Measurements from ENCODE around the gene ANKRD16. TPM values are rescaled to one million over a fixed set of nuclear protein-coding genes. Genes with fewer than 3 reads are reported as not detected.

ANKRD16 gene
- total RNA-seq (2022): 9.9 and 10.6 TPM in 2 replicates
- percentile 56 among the genes with signal in this experiment for Bru-seq, nascent RNA
- BruChase-seq, experiment 1, labeled RNA remaining after a 6-hour chase: percentile 50 among the genes with signal in this experiment
- percentile 65 among the genes with signal in this experiment for BruChase-seq, experiment 2, labeled RNA remaining after a 2-hour chase
- long read RNA-seq, transcript ANKRD16-201 (6 exons, 1,567 nt): minor isoform, 7 of 33 reads
- long read RNA-seq, transcript ANKRD16-202 (7 exons, 1,646 nt): major isoform, 21 of 33 reads
- long read RNA-seq, partial matches to known transcripts: 0 of 33 reads
- long read RNA-seq, other reads (novel, unspliced or antisense): 5 of 33 reads

DNA sequence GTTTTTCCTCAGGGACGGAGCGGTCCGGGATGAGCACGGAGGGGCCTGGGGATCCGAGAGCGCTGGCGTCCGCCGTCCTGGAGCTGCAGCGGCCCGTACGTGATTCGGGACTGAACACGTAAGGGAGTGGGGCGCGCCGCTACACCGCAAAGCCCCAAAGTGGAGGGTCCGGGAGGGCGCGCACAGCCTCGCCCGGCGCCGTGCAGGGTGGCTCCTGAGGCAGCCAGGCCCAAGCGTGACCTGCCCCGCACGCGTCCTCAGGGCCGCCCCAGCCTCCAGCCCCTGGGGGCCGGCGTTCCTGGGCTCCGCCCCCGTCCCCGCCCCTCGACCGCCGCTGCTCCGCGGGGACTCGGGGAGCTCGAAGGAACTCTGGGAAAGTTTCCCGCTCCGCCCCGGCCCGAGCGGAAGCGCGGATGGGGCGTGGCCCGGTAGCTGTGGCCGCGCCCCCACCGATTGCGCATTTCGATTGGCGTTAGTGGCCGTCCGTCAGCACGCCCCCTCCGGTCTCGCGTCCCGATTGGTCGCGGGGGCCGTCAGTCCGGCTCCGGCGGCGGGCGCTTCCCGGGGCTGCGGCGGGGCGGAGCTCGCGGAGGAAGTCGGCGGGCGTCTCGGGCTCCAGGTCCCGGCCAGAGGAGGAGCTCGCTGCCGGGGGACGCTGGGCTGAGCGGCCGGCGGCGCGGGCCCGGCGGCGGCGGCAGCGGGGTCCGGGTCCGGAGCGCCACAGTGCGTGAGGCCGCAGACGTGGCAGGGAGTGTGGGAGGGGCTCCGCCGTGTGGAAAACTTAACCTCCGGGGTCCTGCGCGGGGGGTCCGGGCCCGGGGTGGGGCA, at the start of gene ANKRD16, which contains the start of gene FBH1:
Gene ANKRD16, minus strand, starts transcription at position 270 of the 828 bp plus-strand sequence. CDS start 539 bp downstream, outside the sequence.
Gene FBH1, plus strand, starts transcription at position 620 of the 828 bp plus-strand sequence. Its CDS starts 103 bp downstream, at position 723.
- Mint-ChIP-seq H3K27me3 (ENCODE audit: insufficient read depth, unreplicated experiment) (no peaks in the 10 kb centered on the region), H3K4me1 (ENCODE audit: insufficient read depth, unreplicated experiment) (peaks cover 35% of the 10 kb centered on the region), H3K27ac (ENCODE audit: low read depth, unreplicated experiment) (peak within 1 kb of the TSS; percentile 49), H3K9me3 (ENCODE audit: unreplicated experiment) (no peaks in the 10 kb centered on the region), H3K36me3 (ENCODE audit: insufficient read depth, unreplicated experiment) (peaks cover 40% of the 10 kb centered on the region), H3K4me3 (ENCODE audit: unreplicated experiment) (peak within 1 kb of the TSS; percentile 80)
- ChIA-PET CTCF (interaction anchor here (0.8 to 3.9 kb wide), 2 partner anchors 87 to 447 kb away, joined by 3 to 16 read pairs; partner anchors contain the start of gene IL15RA), POLR2A (interaction anchor here (0.6 to 6.6 kb wide), 40 partner anchors 9 to 864 kb away, joined by 3 to 118 read pairs (median 4); partner anchors contain the start of genes GDI2, IL15RA and TASOR2)
- TF ChIP-seq, protein P1, sequence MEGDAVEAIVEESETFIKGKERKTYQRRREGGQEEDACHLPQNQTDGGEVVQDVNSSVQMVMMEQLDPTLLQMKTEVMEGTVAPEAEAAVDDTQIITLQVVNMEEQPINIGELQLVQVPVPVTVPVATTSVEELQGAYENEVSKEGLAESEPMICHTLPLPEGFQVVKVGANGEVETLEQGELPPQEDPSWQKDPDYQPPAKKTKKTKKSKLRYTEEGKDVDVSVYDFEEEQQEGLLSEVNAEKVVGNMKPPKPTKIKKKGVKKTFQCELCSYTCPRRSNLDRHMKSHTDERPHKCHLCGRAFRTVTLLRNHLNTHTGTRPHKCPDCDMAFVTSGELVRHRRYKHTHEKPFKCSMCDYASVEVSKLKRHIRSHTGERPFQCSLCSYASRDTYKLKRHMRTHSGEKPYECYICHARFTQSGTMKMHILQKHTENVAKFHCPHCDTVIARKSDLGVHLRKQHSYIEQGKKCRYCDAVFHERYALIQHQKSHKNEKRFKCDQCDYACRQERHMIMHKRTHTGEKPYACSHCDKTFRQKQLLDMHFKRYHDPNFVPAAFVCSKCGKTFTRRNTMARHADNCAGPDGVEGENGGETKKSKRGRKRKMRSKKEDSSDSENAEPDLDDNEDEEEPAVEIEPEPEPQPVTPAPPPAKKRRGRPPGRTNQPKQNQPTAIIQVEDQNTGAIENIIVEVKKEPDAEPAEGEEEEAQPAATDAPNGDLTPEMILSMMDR (IDR thresholded peaks at IDR 0.05; ENCODE audit: unreplicated experiment): no peak
- BruUV-seq (replicated peaks): no TSS peak
- DNase-seq (ENCODE audit: unreplicated experiment): peak; percentile 98
- intact Hi-C loops (cut with micrococcal nuclease): loop anchor here (2.0 to 5.0 kb wide), 3 partner anchors 78 to 203 kb away; partner anchors contain the start of genes GDI2 and IL15RA

DNA sequence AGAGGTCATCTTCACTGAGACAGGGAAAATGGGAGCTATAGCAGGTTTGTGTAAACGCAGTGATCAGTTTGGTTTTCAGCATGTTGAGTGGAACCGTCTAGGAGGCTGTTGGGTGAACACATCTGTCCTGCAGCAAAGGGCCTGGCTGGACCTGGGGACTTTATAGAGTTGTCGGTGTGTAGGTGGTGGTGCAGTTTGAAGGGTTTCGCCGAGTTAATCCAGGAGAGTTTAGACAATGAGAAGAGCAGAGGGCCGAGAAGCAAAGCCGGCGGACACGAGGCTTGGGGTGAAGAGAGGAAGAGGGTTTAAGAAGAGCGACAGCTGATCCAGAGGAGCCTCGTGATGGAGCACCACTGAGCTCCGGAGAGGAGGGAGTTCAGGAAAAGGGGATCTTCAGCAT, 48.6 kb upstream of the ANKRD16 start:
- no peaks in the 10 kb centered on the region for H3K27me3 Mint-ChIP-seq (ENCODE audit: insufficient read depth, unreplicated experiment)
- DNase-seq (ENCODE audit: unreplicated experiment): no peak
- intact Hi-C loops (cut with micrococcal nuclease): no loop called here
- H3K36me3 Mint-ChIP-seq (ENCODE audit: insufficient read depth, unreplicated experiment): peaks cover 54% of the 10 kb centered on the region
- ChIA-PET POLR2A (interaction anchor here (2.8 kb wide), 1 partner anchor 39 kb away, joined by 8 read pairs; the partner anchor contains the start of gene IL15RA), CTCF (no interaction called here)
- TF ChIP-seq, protein P1 (IDR thresholded peaks at IDR 0.05; ENCODE audit: unreplicated experiment): no peak
- no TSS peak for BruUV-seq (replicated peaks)
- peaks cover under 1% of the 10 kb centered on the region for H3K4me1 Mint-ChIP-seq (ENCODE audit: insufficient read depth, unreplicated experiment)
- no peak overlapping the region for H3K27ac Mint-ChIP-seq (ENCODE audit: low read depth, unreplicated experiment)
- no peak overlapping the region for H3K4me3 Mint-ChIP-seq (ENCODE audit: unreplicated experiment)
- H3K9me3 Mint-ChIP-seq (ENCODE audit: unreplicated experiment): no peaks in the 10 kb centered on the region

- no peak for DNase-seq (ENCODE audit: unreplicated experiment)
- intact Hi-C loops (cut with micrococcal nuclease): no loop called here
- no peaks in the 10 kb centered on the region for H3K9me3 Mint-ChIP-seq (ENCODE audit: unreplicated experiment)
- no peaks in the 10 kb centered on the region for H3K27me3 Mint-ChIP-seq (ENCODE audit: insufficient read depth, unreplicated experiment)
- H3K4me1 Mint-ChIP-seq (ENCODE audit: insufficient read depth, unreplicated experiment): no peaks in the 10 kb centered on the region
- BruUV-seq (replicated peaks): TSS peak; percentile 61
- TF ChIP-seq, protein P1 (IDR thresholded peaks at IDR 0.05; ENCODE audit: unreplicated experiment): no peak
- CTCF ChIA-PET: interaction anchor here (0.9 to 1.1 kb wide), 3 partner anchors 12 to 77 kb away, joined by 3 to 4 read pairs (median 4); no protein-coding TSS in a partner anchor
- H3K36me3 Mint-ChIP-seq (ENCODE audit: insufficient read depth, unreplicated experiment): peaks cover 62% of the 10 kb centered on the region
- H3K4me3 Mint-ChIP-seq (ENCODE audit: unreplicated experiment): no peak overlapping the region
- H3K27ac Mint-ChIP-seq (ENCODE audit: low read depth, unreplicated experiment): no peak overlapping the region
- POLR2A ChIA-PET: interaction anchor here (0.7 to 2.8 kb wide), 3 partner anchors 40 to 1960 kb away, joined by 3 to 8 read pairs (median 4); partner anchors contain the start of gene IL15RA
Measured at GRCh38 chr10:5937016-5937415, 47.3 kb upstream of the ANKRD16 start.

Measured in MCF 10A (cell line).